Osteocyte (in vitro differentiated cells): ENCODE measurements around the gene MIA. TPM values are rescaled to one million over a fixed set of nuclear protein-coding genes. Genes with fewer than 3 reads are reported as not detected.
"Not testable (repeated sequence)": the region's sequence is repeated elsewhere in the genome, so short reads cannot be mapped to it uniquely, and the experiment has no call there.

Source experiments
- DNase-seq: peaks from one replicate; pipeline ENCODE4 v3.0.0; 2021; ENCODE audit warnings: mixed read lengths; ENCODE audit not compliant: unreplicated experiment; ENCODE audit errors: extremely low spot score
- H3K27ac Mint-ChIP-seq: one replicate; pipeline ENCODE4 v1.8.0; 2021; ENCODE audit warnings: mild to moderate bottlenecking, mixed read lengths; ENCODE audit not compliant: unreplicated experiment
- H3K27me3 Mint-ChIP-seq: one replicate; pipeline ENCODE4 v1.8.0; 2021; ENCODE audit warnings: mixed read lengths; ENCODE audit not compliant: unreplicated experiment
- H3K36me3 Mint-ChIP-seq: one replicate; pipeline ENCODE4 v1.8.0; 2021; ENCODE audit warnings: mixed read lengths; ENCODE audit not compliant: unreplicated experiment
- H3K4me1 Mint-ChIP-seq: one replicate; pipeline ENCODE4 v1.8.0; 2021; ENCODE audit warnings: mixed read lengths; ENCODE audit not compliant: unreplicated experiment
- H3K4me3 Mint-ChIP-seq: one replicate; pipeline ENCODE4 v1.8.0; 2021; ENCODE audit warnings: mild to moderate bottlenecking, moderate library complexity, mixed read lengths; ENCODE audit not compliant: unreplicated experiment
- H3K9me3 Mint-ChIP-seq: one replicate; pipeline ENCODE4 v1.8.0; 2021; ENCODE audit warnings: mixed read lengths; ENCODE audit not compliant: unreplicated experiment
- total RNA-seq: library from RNA; stranded (reverse); gene quantifications from 2 replicates; pipeline ENCODE4 v1.2.1, GENCODE V29; 2021
- TF ChIP-seq, protein P1 (sequence below): fragments of 200-600 bp; sonication (generic); IDR thresholded peaks from 2 replicates; pipeline ENCODE4 v1.5.0; 2021; ENCODE audit warnings: antibody characterized with exemption, mild to moderate bottlenecking, moderate library complexity

MIA gene
- total RNA-seq, 1 donor from 2014 or later, result not detected

DNA sequence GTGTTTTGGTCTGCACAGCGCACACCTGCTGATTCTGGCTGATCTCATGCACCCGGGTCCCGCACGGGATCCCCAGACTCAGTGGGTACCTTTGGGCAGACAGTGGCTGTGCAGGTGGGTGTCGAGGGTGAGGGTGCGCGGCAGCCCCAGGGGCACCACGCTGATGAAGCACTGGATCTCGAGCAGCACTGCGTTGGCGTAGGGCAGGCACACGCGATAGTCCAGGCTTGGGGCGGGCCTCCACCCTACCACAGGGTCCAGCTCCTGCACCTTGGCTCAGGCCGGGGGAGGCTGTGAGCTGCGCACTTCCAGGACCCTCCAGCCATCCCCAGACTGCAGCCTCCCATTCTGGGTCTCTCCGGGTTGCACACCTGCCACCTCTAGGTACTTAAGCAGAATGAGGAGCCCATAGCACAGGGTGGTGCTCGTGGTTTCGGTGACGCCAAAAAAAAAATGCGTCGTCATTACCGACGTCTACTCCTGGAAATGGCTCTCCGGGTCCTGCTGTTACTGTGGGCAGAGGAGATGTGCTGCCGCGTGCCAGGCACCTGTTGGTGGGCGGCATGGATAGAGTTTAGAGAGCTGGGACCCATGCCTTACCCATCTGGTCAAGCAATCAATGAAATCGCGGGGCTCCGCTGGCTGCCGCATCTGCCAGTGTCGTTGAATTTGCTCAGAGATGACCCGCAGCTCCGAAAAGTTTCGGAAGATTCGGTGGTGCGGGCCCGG lies 34.2 kb downstream of the MIA start:
- Mint-ChIP-seq H3K4me1 (peaks cover 72% of the 10 kb centered on the region), H3K27me3 (peaks cover 3% of the 10 kb centered on the region), H3K4me3 (no peak overlapping the region), H3K36me3 (peaks cover 7% of the 10 kb centered on the region), H3K9me3 (no peaks in the 10 kb centered on the region), H3K27ac (peak overlapping the region; percentile 85)
- no peak for DNase-seq
- TF ChIP-seq, protein P1, sequence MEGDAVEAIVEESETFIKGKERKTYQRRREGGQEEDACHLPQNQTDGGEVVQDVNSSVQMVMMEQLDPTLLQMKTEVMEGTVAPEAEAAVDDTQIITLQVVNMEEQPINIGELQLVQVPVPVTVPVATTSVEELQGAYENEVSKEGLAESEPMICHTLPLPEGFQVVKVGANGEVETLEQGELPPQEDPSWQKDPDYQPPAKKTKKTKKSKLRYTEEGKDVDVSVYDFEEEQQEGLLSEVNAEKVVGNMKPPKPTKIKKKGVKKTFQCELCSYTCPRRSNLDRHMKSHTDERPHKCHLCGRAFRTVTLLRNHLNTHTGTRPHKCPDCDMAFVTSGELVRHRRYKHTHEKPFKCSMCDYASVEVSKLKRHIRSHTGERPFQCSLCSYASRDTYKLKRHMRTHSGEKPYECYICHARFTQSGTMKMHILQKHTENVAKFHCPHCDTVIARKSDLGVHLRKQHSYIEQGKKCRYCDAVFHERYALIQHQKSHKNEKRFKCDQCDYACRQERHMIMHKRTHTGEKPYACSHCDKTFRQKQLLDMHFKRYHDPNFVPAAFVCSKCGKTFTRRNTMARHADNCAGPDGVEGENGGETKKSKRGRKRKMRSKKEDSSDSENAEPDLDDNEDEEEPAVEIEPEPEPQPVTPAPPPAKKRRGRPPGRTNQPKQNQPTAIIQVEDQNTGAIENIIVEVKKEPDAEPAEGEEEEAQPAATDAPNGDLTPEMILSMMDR, result no peak

DNA sequence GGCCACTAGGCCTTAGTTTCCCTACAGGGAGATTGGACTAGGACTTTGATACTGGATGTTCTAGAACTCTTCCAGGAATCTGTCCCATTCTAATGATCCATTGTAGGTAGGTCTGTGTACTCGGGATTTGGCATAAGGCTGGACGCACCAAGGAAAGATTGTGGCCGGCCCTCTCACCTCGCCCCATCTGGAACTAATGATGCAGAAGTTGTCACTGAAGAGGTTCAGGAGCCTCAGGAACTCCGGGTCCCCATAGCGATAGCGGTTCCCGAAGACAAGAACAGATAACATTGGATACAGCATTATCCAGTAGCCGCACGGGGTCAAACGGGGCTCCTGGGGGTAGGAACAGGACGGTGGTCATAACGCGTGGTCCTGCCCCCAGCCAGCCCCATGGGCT lies 34.8 kb downstream of the MIA start:
- Mint-ChIP-seq H3K27ac (peak overlapping the region; percentile 85), H3K4me3 (peak overlapping the region; percentile 87), H3K27me3 (peaks cover 7% of the 10 kb centered on the region), H3K4me1 (peaks cover 69% of the 10 kb centered on the region), H3K9me3 (no peaks in the 10 kb centered on the region), H3K36me3 (peaks cover 7% of the 10 kb centered on the region)
- TF ChIP-seq, protein P1, result no peak
- DNase-seq, result no peak

DNA sequence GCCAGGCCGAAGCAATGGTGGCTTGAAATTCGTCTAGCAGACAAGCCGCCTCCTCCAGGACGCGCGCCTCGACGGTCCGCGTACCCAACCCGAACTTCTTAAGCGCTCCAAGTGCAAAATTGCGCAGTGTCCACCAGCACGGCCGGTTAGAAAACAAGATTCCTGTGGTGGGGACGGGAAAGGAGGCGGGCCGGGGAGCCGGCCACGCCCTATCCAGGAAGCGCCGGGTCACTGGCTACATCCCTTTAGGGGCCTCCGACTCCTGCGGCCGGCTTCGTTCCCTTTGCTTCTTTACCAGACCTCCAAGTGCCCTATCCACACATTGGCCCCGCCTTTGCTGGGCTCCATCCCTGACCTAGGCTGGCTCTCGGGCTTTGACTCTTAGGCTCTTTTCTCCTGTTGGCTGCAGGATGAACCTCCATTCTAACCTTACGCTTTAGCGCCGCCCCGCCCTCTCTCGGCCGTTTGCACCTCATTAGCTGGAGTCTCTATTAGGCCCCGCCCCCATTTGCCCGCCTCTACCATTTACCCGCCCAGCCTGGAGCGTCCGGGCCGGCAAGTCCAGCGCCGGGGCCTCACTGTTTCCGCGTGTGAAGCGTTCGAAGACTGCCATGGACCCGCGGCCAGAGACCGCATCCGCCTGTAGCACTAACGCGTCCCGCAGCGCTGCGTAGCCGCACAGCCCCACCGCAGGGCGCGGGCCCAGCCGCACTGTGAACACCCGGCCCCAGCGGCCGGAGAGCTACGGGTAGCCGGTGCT lies 35.5 kb downstream of the MIA start:
- H3K4me1 Mint-ChIP-seq, result peaks cover 66% of the 10 kb centered on the region
- H3K27me3 Mint-ChIP-seq, DNase-seq, H3K36me3 Mint-ChIP-seq, H3K9me3 Mint-ChIP-seq: not testable (repeated sequence)
- peak overlapping the region; percentile 87 for H3K4me3 Mint-ChIP-seq
- H3K27ac Mint-ChIP-seq, result peak overlapping the region; percentile 85

DNA sequence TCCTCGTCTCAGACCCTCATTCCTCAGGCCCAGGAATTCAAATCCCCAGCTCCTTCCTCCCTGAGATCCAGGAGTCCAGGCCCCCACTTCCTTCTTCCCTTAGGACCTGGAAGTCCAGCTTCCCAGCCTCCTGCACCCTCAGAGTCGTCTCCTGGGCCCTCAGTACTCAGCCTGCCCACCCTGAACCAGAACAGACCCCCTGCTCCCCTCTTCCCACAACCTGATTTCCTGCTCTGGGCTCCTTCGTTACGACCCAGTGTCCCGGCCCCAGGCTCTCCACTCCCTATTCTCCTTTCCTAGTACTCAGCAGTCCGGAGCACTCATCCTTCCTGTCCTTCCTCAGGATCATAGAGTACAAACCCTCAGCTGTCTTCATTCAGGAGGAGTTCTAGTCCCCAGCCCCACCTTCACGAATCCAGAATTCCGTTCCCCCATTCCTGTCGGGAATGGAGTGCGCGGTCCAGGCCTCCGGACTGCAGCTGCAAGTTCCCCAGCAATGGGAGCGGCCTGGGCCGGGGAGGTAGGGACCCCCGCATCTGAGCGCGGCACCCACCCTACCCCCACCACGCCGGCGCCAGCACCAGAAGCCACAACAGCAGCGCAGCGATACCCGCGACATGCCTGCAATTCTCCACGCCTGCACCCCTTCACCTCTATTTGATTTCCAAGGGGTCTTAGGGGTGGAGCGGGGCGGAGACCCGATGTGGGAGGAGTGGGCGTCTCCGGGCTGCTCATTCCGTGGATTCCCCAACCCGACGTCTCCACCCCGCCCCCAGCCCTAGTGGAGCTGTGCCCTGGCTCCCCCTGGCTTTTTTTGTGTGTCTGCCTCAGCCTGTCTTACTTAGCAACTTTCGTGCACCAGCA lies 36.4 kb downstream of the MIA start:
- no peak for DNase-seq
- Mint-ChIP-seq H3K36me3 (peaks cover 7% of the 10 kb centered on the region), H3K27me3 (peaks cover 7% of the 10 kb centered on the region), H3K27ac (peak overlapping the region; percentile 71), H3K4me3 (peak overlapping the region; percentile 87), H3K4me1 (peaks cover 57% of the 10 kb centered on the region), H3K9me3 (no peaks in the 10 kb centered on the region)
- TF ChIP-seq, protein P1, result no peak

DNA sequence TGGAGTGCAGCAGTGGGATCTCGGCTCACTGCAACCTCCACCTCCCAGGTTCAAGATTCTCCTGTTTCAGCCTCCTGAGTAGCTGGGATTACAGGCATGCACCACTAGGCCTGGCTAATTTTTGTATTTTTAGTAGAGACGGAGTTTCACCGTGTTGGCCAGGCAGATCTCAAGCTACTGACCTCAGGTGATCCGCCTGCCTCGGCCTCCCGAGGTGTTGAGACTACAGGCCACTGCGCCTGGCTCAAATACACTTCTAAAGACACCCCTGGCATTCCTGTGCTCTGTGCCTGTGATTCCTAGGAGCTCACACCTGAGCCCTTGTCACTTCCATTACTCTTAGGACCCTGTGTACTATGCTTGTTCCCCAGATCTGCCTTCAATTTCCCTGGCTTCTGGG lies 37.2 kb downstream of the MIA start:
- H3K36me3 Mint-ChIP-seq, H3K27me3 Mint-ChIP-seq, H3K9me3 Mint-ChIP-seq, DNase-seq: not testable (repeated sequence)
- H3K27ac Mint-ChIP-seq, result peak overlapping the region; percentile 87
- H3K4me1 Mint-ChIP-seq, result peaks cover 52% of the 10 kb centered on the region
- H3K4me3 Mint-ChIP-seq, result peak overlapping the region; percentile 42
